CD4-positive, alpha-beta T cell (primary cell): ENCODE results near the gene CEP135. TPM values are rescaled to one million over a fixed set of nuclear protein-coding genes. Genes with fewer than 3 reads are reported as not detected.

Experiments used
- ATAC-seq: fragments of 200-7000 bp; cut with Tn5 transposase; one replicate; pipeline ENCODE4 v1.10.0; 2022; ENCODE audit warnings: mild to moderate bottlenecking; ENCODE audit not compliant: poor library complexity
- CTCF ChIA-PET: fragments of 350-600 bp; sonication (Branson Sonifier 250); formaldehyde crosslinking; loops from one replicate; lab custom pipeline; 2021; ENCODE audit warnings: antibody characterized with exemption, inconsistent platforms; lab: Charles Lee
- POLR2A ChIA-PET: fragments of 350-600 bp; sonication (Branson Sonifier 250); formaldehyde crosslinking; loops from one replicate; lab custom pipeline; 2021; ENCODE audit warnings: antibody characterized with exemption, inconsistent platforms; lab: Charles Lee
- DNase-seq, 14 experiments: peaks; one replicate each; pipeline ENCODE4 v3.0.0-alpha.2; 2013 to 2020; ENCODE audit warnings: mixed read lengths in 2 of 14
- H3K27ac ChIP-seq, 2 donors: one replicate each; pipeline versions ENCODE4 v1.5.1 to v1.7.0; 2013; ENCODE audit warnings: low read length in 2 of 2, low read depth in 1 of 2, mild to moderate bottlenecking in 1 of 2
- H3K27me3 ChIP-seq, 2 experiments: 1 replicate in 1 of 2; 2 replicates in 1 of 2; pipeline versions ENCODE4 v1.6.1 to v1.7.0; 2013; ENCODE audit warnings: low read length in 2 of 2, control low read depth in 1 of 2, mild to moderate bottlenecking in 1 of 2, moderate library complexity in 1 of 2; ENCODE audit not compliant: insufficient read depth in 2 of 2, control insufficient read depth in 1 of 2
- H3K36me3 ChIP-seq: one replicate; pipeline ENCODE4 v1.6.1; 2013; ENCODE audit warnings: low read length, control low read depth; ENCODE audit not compliant: insufficient read depth
- H3K4me1 ChIP-seq: one replicate; pipeline ENCODE4 v1.6.1; 2013; ENCODE audit warnings: low read length, control low read depth; ENCODE audit not compliant: insufficient read depth
- H3K4me3 ChIP-seq: one replicate; pipeline ENCODE4 v1.5.1; 2013; ENCODE audit warnings: mild to moderate bottlenecking, low read length, moderate library complexity
- H3K9me3 ChIP-seq, 2 experiments: 1 replicate in 1 of 2; 2 replicates in 1 of 2; pipeline versions ENCODE4 v1.6.1 to v1.7.0; 2013; ENCODE audit warnings: low read length in 2 of 2, mild to moderate bottlenecking in 2 of 2, control low read depth in 1 of 2, moderate library complexity in 1 of 2; ENCODE audit not compliant: control insufficient read depth in 1 of 2, insufficient read depth in 1 of 2
- H3K27ac Mint-ChIP-seq: one replicate; pipeline ENCODE4 v1.8.0; 2020; ENCODE audit warnings: mixed read lengths
- H3K27me3 Mint-ChIP-seq: one replicate; pipeline ENCODE4 v1.8.0; 2021; ENCODE audit warnings: mixed read lengths
- H3K36me3 Mint-ChIP-seq: one replicate; pipeline ENCODE4 v1.8.0; 2021; ENCODE audit warnings: low read depth, mixed read lengths
- H3K4me1 Mint-ChIP-seq: one replicate; pipeline ENCODE4 v1.8.0; 2021; ENCODE audit warnings: low read depth, mixed read lengths
- H3K4me3 Mint-ChIP-seq: one replicate; pipeline ENCODE4 v1.8.0; 2020; ENCODE audit warnings: mild to moderate bottlenecking, mixed read lengths
- H3K9me3 Mint-ChIP-seq: one replicate; pipeline ENCODE4 v1.8.0; 2020; ENCODE audit warnings: mixed read lengths
- CTCF ChIP-seq: fragments of 200-600 bp; IDR thresholded peaks from one replicate; pipeline ENCODE4 v1.8.0; 2022; ENCODE audit warnings: antibody characterized with exemption, mild to moderate bottlenecking
- intact Hi-C, 2 experiments: fragments of 100-400 bp; cut with DNase I in 1 of 2; cut with micrococcal nuclease in 1 of 2; formaldehyde crosslinking; loops; one replicate each; pipeline versions ENCODE4 v1.15.1 to v1.9.0; 2023 to 2025; cut with DNase I, micrococcal nuclease
- total RNA-seq, 174 experiments: library from RNA in 2 of 174; stranded (reverse) in 2 of 174; gene quantifications; one replicate each; pipeline ENCODE4 v1.2.3 and lab custom pipeline; 2021 to 2026

The CEP135 gene
- total RNA-seq, 2 experiments from 2014 or later, result 19.6 to 21.0 TPM

DNA sequence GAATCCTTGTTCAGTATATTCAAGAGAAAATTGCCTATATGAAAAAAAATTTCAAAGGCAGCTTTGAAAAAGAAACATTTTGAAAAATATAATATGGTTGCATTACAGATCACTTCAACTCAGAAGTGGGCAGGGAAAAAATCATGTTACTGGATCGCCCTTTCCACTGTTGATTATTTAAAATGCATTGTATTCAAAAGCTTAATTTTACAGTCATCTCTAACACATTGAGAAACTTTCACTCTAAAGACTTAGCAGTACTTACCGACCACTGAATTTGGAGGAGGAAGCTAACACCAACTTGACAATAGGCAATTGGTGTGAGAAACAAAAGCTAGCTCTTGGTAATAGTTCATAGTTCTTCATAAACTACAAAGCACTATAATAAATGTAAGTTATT is 101.9 kb downstream of the CEP135 start:
- ATAC-seq, result no peak
- Histone ChIP-seq H3K9me3 (no peaks in the 10 kb centered on the region), H3K27me3 (peaks cover 22 to 53% of the 10 kb centered on the region in 2 experiments), H3K27ac (no peak overlapping the region), H3K36me3 (no peaks in the 10 kb centered on the region), H3K4me1 (peaks cover 11% of the 10 kb centered on the region), H3K4me3 (no peak overlapping the region)
- H3K4me1 Mint-ChIP-seq, result peaks cover 11% of the 10 kb centered on the region
- no peak overlapping the region for H3K4me3 Mint-ChIP-seq
- intact Hi-C loops, result no loop called here
- CTCF ChIA-PET, result no interaction called here
- no peak overlapping the region for H3K27ac Mint-ChIP-seq
- no peaks in the 10 kb centered on the region for H3K9me3 Mint-ChIP-seq
- peaks cover 64% of the 10 kb centered on the region for H3K27me3 Mint-ChIP-seq
- TF ChIP-seq CTCF, result no peak
- no peak for DNase-seq
- POLR2A ChIA-PET, result no interaction called here
- no peaks in the 10 kb centered on the region for H3K36me3 Mint-ChIP-seq

- no peaks in the 10 kb centered on the region for H3K9me3 Mint-ChIP-seq
- H3K4me1 ChIP-seq, result peaks cover 11% of the 10 kb centered on the region
- CTCF ChIA-PET, result no interaction called here
- TF ChIP-seq CTCF, result no peak
- ATAC-seq (no peak), DNase-seq (no peak)
- no peak overlapping the region for H3K27ac ChIP-seq
- no peak overlapping the region for H3K4me3 Mint-ChIP-seq
- no peaks in the 10 kb centered on the region for H3K9me3 ChIP-seq
- peaks cover 22 to 53% of the 10 kb centered on the region in 2 experiments for H3K27me3 ChIP-seq
- H3K4me3 ChIP-seq, result no peak overlapping the region
- H3K27ac Mint-ChIP-seq, result no peak overlapping the region
- H3K36me3 Mint-ChIP-seq, result no peaks in the 10 kb centered on the region
- peaks cover 11% of the 10 kb centered on the region for H3K4me1 Mint-ChIP-seq
- peaks cover 65% of the 10 kb centered on the region for H3K27me3 Mint-ChIP-seq
- POLR2A ChIA-PET, result no interaction called here
- intact Hi-C loops, result no loop called here
- no peaks in the 10 kb centered on the region for H3K36me3 ChIP-seq
Measured at GRCh38 chr4:56051029-56051709, 102.4 kb downstream of the CEP135 start.

DNA sequence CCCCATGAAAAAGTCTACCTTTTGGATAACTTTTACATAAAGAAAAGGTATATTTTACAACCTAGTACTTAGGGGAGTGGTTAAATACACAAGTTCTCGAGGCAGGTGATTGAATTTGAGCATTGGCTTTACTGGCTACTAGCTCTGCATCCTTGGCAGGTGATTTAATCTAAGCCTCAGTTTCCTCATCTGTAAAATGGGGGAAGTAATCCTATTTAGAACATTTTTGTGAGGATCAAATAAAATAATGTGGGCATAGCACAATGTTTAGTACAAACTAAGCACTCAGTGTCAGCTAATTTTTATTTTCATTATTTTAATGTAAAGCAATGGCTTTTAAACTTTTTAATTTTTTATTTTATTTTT is 102.9 kb downstream of the CEP135 start:
- no peaks in the 10 kb centered on the region for H3K36me3 Mint-ChIP-seq
- no peak overlapping the region for H3K27ac Mint-ChIP-seq
- ATAC-seq (no peak), DNase-seq (no peak)
- Histone ChIP-seq H3K9me3 (no peaks in the 10 kb centered on the region), H3K27ac (no peak overlapping the region), H3K4me1 (peaks cover 11% of the 10 kb centered on the region), H3K27me3 (peaks cover 22 to 53% of the 10 kb centered on the region in 2 experiments), H3K36me3 (no peaks in the 10 kb centered on the region), H3K4me3 (no peak overlapping the region)
- TF ChIP-seq CTCF, result no peak
- no peak overlapping the region for H3K4me3 Mint-ChIP-seq
- peaks cover 11% of the 10 kb centered on the region for H3K4me1 Mint-ChIP-seq
- H3K9me3 Mint-ChIP-seq, result no peaks in the 10 kb centered on the region
- intact Hi-C loops, result no loop called here
- ChIA-PET POLR2A (no interaction called here), CTCF (no interaction called here)
- H3K27me3 Mint-ChIP-seq, result peaks cover 60% of the 10 kb centered on the region
